A549 (cell line): ENCODE results near the gene SLC6A6. TPM values are rescaled to one million over a fixed set of nuclear protein-coding genes. Genes with fewer than 3 reads are reported as not detected.

Experiments used
- ATAC-seq, 2 experiments: fragments of 200-7000 bp in 1 of 2; fragments of >200 bp in 1 of 2; cut with Nextera tagmentation in 1 of 2; cut with Tn5 transposase in 1 of 2; 3 replicates each; pipeline versions ENCODE4 v1.8.0 to v1.9.1; 2018 to 2020; ENCODE audit warnings: mild to moderate bottlenecking in 1 of 2, moderate library complexity in 1 of 2
- CTCF ChIA-PET: fragments of 300-600 bp; sonication (Branson Sonifier 250); formaldehyde crosslinking; extraction: SDS; loops from one replicate; lab custom pipeline; 2021; ENCODE audit warnings: antibody characterized with exemption, inconsistent platforms; lab: Yijun Ruan, JAX
- POLR2A ChIA-PET: fragments of 350-600 bp; formaldehyde crosslinking; extraction: SDS; loops from one replicate; lab custom pipeline; 2021; ENCODE audit warnings: antibody characterized with exemption, inconsistent platforms; lab: Yijun Ruan, JAX
- DNase-seq, 2 experiments: peaks; one replicate each; pipeline versions ENCODE4 v3.0.0 to v3.0.0-alpha.2; 2011 to 2016; ENCODE audit warnings: low read depth in 1 of 2, low spot score in 1 of 2
- FAIRE-seq: peaks from 2 replicates; lab custom pipeline; 2011; peaks lifted over from hg19 to GRCh38; lab: Jason Lieb, UNC
- H3K27ac ChIP-seq, 2 experiments: fragments of >200 bp; sonication (Bioruptor Twin); formaldehyde crosslinking; 3 replicates each; pipeline ENCODE4 v1.5.1; 2016 to 2017
- H3K4me1 ChIP-seq: fragments of >200 bp; sonication (Bioruptor Twin); formaldehyde crosslinking; 3 replicates; pipeline ENCODE4 v1.6.1; 2016
- H3K4me2 ChIP-seq: fragments of >200 bp; sonication (Bioruptor Twin); formaldehyde crosslinking; 3 replicates; pipeline ENCODE4 v1.6.1; 2016
- H3K4me3 ChIP-seq: fragments of >200 bp; sonication (Bioruptor Twin); formaldehyde crosslinking; 3 replicates; pipeline ENCODE4 v1.5.1; 2016
- H3K9me3 ChIP-seq: fragments of >200 bp; sonication (Bioruptor Twin); formaldehyde crosslinking; 3 replicates; pipeline ENCODE4 v1.6.1; 2016
- ATOH8 ChIP-seq: fragments of 250-450 bp; sonication (Bioruptor Pico); IDR thresholded peaks from 2 replicates; pipeline ENCODE4 v1.5.0; 2020; ENCODE audit warnings: low read depth, mild to moderate bottlenecking, moderate library complexity
- BHLHE40 ChIP-seq: IDR thresholded peaks from 2 replicates; pipeline ENCODE4 v1.6.1; 2012; ENCODE audit warnings: low read depth, low read length, inconsistent platforms
- CTCF ChIP-seq: fragments of >200 bp; sonication (Bioruptor Twin); formaldehyde crosslinking; IDR thresholded peaks from 3 replicates; pipeline ENCODE4 v1.5.1; 2016
- EHF ChIP-seq: fragments of 250-450 bp; sonication (Bioruptor Pico); IDR thresholded peaks from 2 replicates; pipeline ENCODE4 v1.5.0; 2020; ENCODE audit warnings: mild to moderate bottlenecking
- FOSB ChIP-seq: fragments of 250-450 bp; sonication (Bioruptor Pico); IDR thresholded peaks from 2 replicates; pipeline ENCODE4 v1.5.0; 2020; ENCODE audit warnings: mild to moderate bottlenecking, moderate library complexity
- FOSL2 ChIP-seq, 2 experiments: fragments of 450-650 bp in 1 of 2; fragments of >200 bp in 1 of 2; sonication (Bioruptor Twin) in 1 of 2; formaldehyde crosslinking; IDR thresholded peaks; 2 replicates each; pipeline versions ENCODE4 v1.5.0 to v1.6.1; 2016 to 2020; ENCODE audit warnings: mild to moderate bottlenecking in 1 of 2, moderate library complexity in 1 of 2
- HMGXB4 ChIP-seq: fragments of 250-450 bp; sonication (Bioruptor Pico); IDR thresholded peaks from 2 replicates; pipeline ENCODE4 v1.5.0; 2021; ENCODE audit warnings: mild to moderate bottlenecking, moderate library complexity, borderline replicate concordance
- HOXA7 ChIP-seq: fragments of 250-450 bp; sonication (Bioruptor Pico); IDR thresholded peaks from 2 replicates; pipeline ENCODE4 v1.5.0; 2020; ENCODE audit warnings: mild to moderate bottlenecking, moderate library complexity
- JUN ChIP-seq, 2 experiments: fragments of >200 bp; sonication (Bioruptor Twin); formaldehyde crosslinking; IDR thresholded peaks; 2 replicates in 1 of 2; 3 replicates in 1 of 2; pipeline ENCODE4 v1.6.1; 2016 to 2017
- MAFK ChIP-seq: fragments of 450-650 bp; IDR thresholded peaks from 2 replicates; pipeline ENCODE4 v1.6.1; 2014; ENCODE audit not compliant: partially characterized antibody
- MAX ChIP-seq: IDR thresholded peaks from 2 replicates; pipeline ENCODE4 v1.6.1; 2012
- MYC ChIP-seq: IDR thresholded peaks from 2 replicates; pipeline ENCODE4 v1.6.1; 2012; ENCODE audit warnings: mild to moderate bottlenecking, inconsistent platforms, low read length, improper control_type of control experiment, borderline replicate concordance
- POLR2A ChIP-seq: IDR thresholded peaks from 2 replicates; pipeline ENCODE4 v1.6.1; 2012; ENCODE audit warnings: mild to moderate bottlenecking, low read length
- RARB ChIP-seq: fragments of 250-450 bp; sonication (Bioruptor Pico); IDR thresholded peaks from 2 replicates; pipeline ENCODE4 v1.8.0; 2021; ENCODE audit warnings: mild to moderate bottlenecking, moderate library complexity
- SREBF2 ChIP-seq: fragments of 450-650 bp; IDR thresholded peaks from 2 replicates; pipeline ENCODE4 v1.6.1; 2014; ENCODE audit warnings: mild to moderate bottlenecking, moderate library complexity
- TFCP2L1 ChIP-seq: fragments of 250-450 bp; sonication (Bioruptor Pico); IDR thresholded peaks from 2 replicates; pipeline ENCODE4 v1.5.0; 2021; ENCODE audit warnings: mild to moderate bottlenecking
- TP53 ChIP-seq: fragments of 250-450 bp; sonication (Bioruptor Pico); IDR thresholded peaks from 2 replicates; pipeline ENCODE4 v1.5.0; 2021; ENCODE audit warnings: mild to moderate bottlenecking, moderate library complexity
- ZC3H11A ChIP-seq: fragments of 450-650 bp; IDR thresholded peaks from 2 replicates; pipeline ENCODE4 v1.6.1; 2014; ENCODE audit warnings: antibody characterized with exemption, mild to moderate bottlenecking
- WGBS: methylation state at CpG from one replicate; pipeline ENCODE4 v1.1.6; 2017; ENCODE audit errors: missing lambda C conversion rate; 5-methylcytosine and 5-hydroxymethylcytosine counted together
- polyA plus RNA-seq, 4 experiments: library from polyadenylated mRNA; depleted of rRNA in 3 of 4; stranded (reverse); fragments of >200 nt; fragmentation: RNase III in 1 of 4; extraction: RNeasy Plus Mini Kit Qiagen cat#74134 plus additional on column Dnase treatment in 1 of 4; gene quantifications; 2 replicates in 3 of 4; 3 replicates in 1 of 4; pipeline ENCODE4 v1.2.3, GENCODE V29; 2011 to 2017

Gene SLC6A6
- polyA plus RNA-seq, 2 of the 4 experiments (the other 2 are of a cell fraction), result 73.3 to 73.8 TPM

- Histone ChIP-seq H3K4me2 (no peak overlapping the region), H3K27ac (no peak overlapping the region), H3K9me3 (0 out of 3 replicates have a peak, but pooled peaks cover 4% of the 10 kb centered on the region), H3K4me1 (peaks cover 24% of the 10 kb centered on the region), H3K4me3 (no peak overlapping the region)
- DNase-seq (no peak), ATAC-seq (no peak), FAIRE-seq (no peak)
- WGBS, result 90% methylated on average over 4 of the region's 4 CpGs
- POLR2A ChIA-PET, result no interaction called here
- TF ChIP-seq TFCP2L1 (CRISPR knock-in tag) (no peak), SREBF2 (no peak), RARB (CRISPR knock-in tag) (no peak), BHLHE40 (no peak), MAX (no peak), EHF (CRISPR knock-in tag) (no peak), POLR2A (no peak), HMGXB4 (CRISPR knock-in tag) (no peak), MYC (no peak), ATOH8 (CRISPR knock-in tag) (no peak), HOXA7 (CRISPR knock-in tag) (no peak), TP53 (CRISPR knock-in tag) (no peak), FOSB (no peak), ZC3H11A (no peak), MAFK (no peak), JUN (IDR thresholded peaks at IDR 0.05) (no peak), FOSL2 (IDR thresholded peaks at IDR 0.05) (no peak), FOSL2 (CRISPR knock-in tag; IDR thresholded peaks at IDR 0.05) (no peak)
- CTCF ChIA-PET, result interaction anchor here (0.9 to 2.4 kb wide), 3 partner anchors 11 to 186 kb away, joined by 3 to 6 read pairs (median 6); no protein-coding TSS in a partner anchor
These were observed 45.7 kb downstream of the SLC6A6 start for GRCh38 chr3:14448063-14448462.

GRCh38 chr3:14448756-14449727 is 46.6 kb downstream of the SLC6A6 start:
- FAIRE-seq (no peak), DNase-seq (no peak), ATAC-seq (no peak)
- ChIA-PET CTCF (interaction anchor here (0.9 to 2.4 kb wide), 8 partner anchors 10 to 187 kb away, joined by 3 to 6 read pairs (median 4); no protein-coding TSS in a partner anchor), POLR2A (no interaction called here)
- no peak for TF ChIP-seq CTCF
- Histone ChIP-seq H3K9me3 (0 out of 3 replicates have a peak, but pooled peaks cover 4% of the 10 kb centered on the region), H3K27ac (0 out of 6 replicates have a peak overlapping the region, but pooled peaks of 1 of the 2 experiments have one; percentile 6), H3K4me1 (peaks cover 34% of the 10 kb centered on the region), H3K4me3 (no peak overlapping the region), H3K4me2 (no peak overlapping the region)
- 87% methylated on average over 15 of the region's 15 CpGs for whole genome bisulfite sequencing
